ENCODE measurements around the gene CDK14.

Gene CDK14

GRCh38 chr7:91029688-91030087, 433.6 kb downstream of the CDK14 start:
- Histone ChIP-seq H3K4me1 (ENCODE audit: low read length) (no peaks in the 10 kb centered on the region), H3K27me3 (ENCODE audit: low read depth, low read length) (no peaks in the 10 kb centered on the region), H4K20me1 (ENCODE audit: insufficient read depth, low read length) (no peaks in the 10 kb centered on the region), H3K9me3 (ENCODE audit: insufficient read depth, low read length) (no peaks in the 10 kb centered on the region), H3K4me2 (ENCODE audit: low read length) (no peak overlapping the region), H3K27ac (ENCODE audit: low read length) (no peak overlapping the region), H3K4me3 (ENCODE audit: low read length) (no peak overlapping the region), H3K9ac (ENCODE audit: low read length) (no peak overlapping the region), H3K79me2 (ENCODE audit: low read length) (no peaks in the 10 kb centered on the region), H2AFZ (ENCODE audit: low read depth, low read length) (no peak overlapping the region), H3K36me3 (replicated peaks; ENCODE audit: low read depth, low read length) (no peaks in the 10 kb centered on the region)
- TF ChIP-seq EZH2phosphoT487 (IDR thresholded peaks at IDR 0.05; ENCODE audit: low read depth) = no peak
- TF ChIP-seq CTCF (IDR thresholded peaks at IDR 0.05; ENCODE audit: low read depth, low read length) = no peak

- no peaks in the 10 kb centered on the region for H3K4me1 ChIP-seq (ENCODE audit: low read length)
- no peak overlapping the region for H3K4me3 ChIP-seq (ENCODE audit: low read length)
- H3K9me3 ChIP-seq (ENCODE audit: insufficient read depth, low read length) = no peaks in the 10 kb centered on the region
- H3K4me2 ChIP-seq (ENCODE audit: low read length) = no peak overlapping the region
- H3K79me2 ChIP-seq (ENCODE audit: low read length) = no peaks in the 10 kb centered on the region
- no peaks in the 10 kb centered on the region for H3K36me3 ChIP-seq (replicated peaks; ENCODE audit: low read depth, low read length)
- TF ChIP-seq EZH2phosphoT487 (IDR thresholded peaks at IDR 0.05; ENCODE audit: low read depth) = no peak
- TF ChIP-seq CTCF (IDR thresholded peaks at IDR 0.05; ENCODE audit: low read depth, low read length) = no peak
- no peak overlapping the region for H3K9ac ChIP-seq (ENCODE audit: low read length)
- H3K27ac ChIP-seq (ENCODE audit: low read length) = no peak overlapping the region
- no peaks in the 10 kb centered on the region for H4K20me1 ChIP-seq (ENCODE audit: insufficient read depth, low read length)
- H2AFZ ChIP-seq (ENCODE audit: low read depth, low read length) = no peak overlapping the region
- H3K27me3 ChIP-seq (ENCODE audit: low read depth, low read length) = no peaks in the 10 kb centered on the region
Observed at GRCh38 chr7:91030680-91031380, 434.7 kb downstream of the CDK14 start.

GRCh38 chr7:91031757-91032156, 435.6 kb downstream of the CDK14 start:
- Histone ChIP-seq H4K20me1 (ENCODE audit: insufficient read depth, low read length) (no peaks in the 10 kb centered on the region), H3K4me3 (ENCODE audit: low read length) (no peak overlapping the region), H3K79me2 (ENCODE audit: low read length) (no peaks in the 10 kb centered on the region), H3K27ac (ENCODE audit: low read length) (no peak overlapping the region), H3K4me2 (ENCODE audit: low read length) (no peak overlapping the region), H3K9ac (ENCODE audit: low read length) (no peak overlapping the region), H3K36me3 (replicated peaks; ENCODE audit: low read depth, low read length) (no peaks in the 10 kb centered on the region), H3K9me3 (ENCODE audit: insufficient read depth, low read length) (no peaks in the 10 kb centered on the region), H2AFZ (ENCODE audit: low read depth, low read length) (no peak overlapping the region), H3K27me3 (ENCODE audit: low read depth, low read length) (no peaks in the 10 kb centered on the region), H3K4me1 (ENCODE audit: low read length) (peaks cover 6% of the 10 kb centered on the region)
- TF ChIP-seq EZH2phosphoT487 (IDR thresholded peaks at IDR 0.05; ENCODE audit: low read depth) (no peak), CTCF (IDR thresholded peaks at IDR 0.05; ENCODE audit: low read depth, low read length) (no peak)

- Histone ChIP-seq H3K27ac (ENCODE audit: low read length) (no peak overlapping the region), H4K20me1 (ENCODE audit: insufficient read depth, low read length) (no peaks in the 10 kb centered on the region), H3K36me3 (replicated peaks; ENCODE audit: low read depth, low read length) (no peaks in the 10 kb centered on the region), H3K79me2 (ENCODE audit: low read length) (no peaks in the 10 kb centered on the region), H3K4me2 (ENCODE audit: low read length) (no peak overlapping the region), H3K4me3 (ENCODE audit: low read length) (no peak overlapping the region), H3K9ac (ENCODE audit: low read length) (no peak overlapping the region), H2AFZ (ENCODE audit: low read depth, low read length) (no peak overlapping the region), H3K9me3 (ENCODE audit: insufficient read depth, low read length) (no peaks in the 10 kb centered on the region), H3K27me3 (ENCODE audit: low read depth, low read length) (no peaks in the 10 kb centered on the region), H3K4me1 (ENCODE audit: low read length) (peaks cover 7% of the 10 kb centered on the region)
- TF ChIP-seq CTCF (IDR thresholded peaks at IDR 0.05; ENCODE audit: low read depth, low read length) = no peak
- no peak for TF ChIP-seq EZH2phosphoT487 (IDR thresholded peaks at IDR 0.05; ENCODE audit: low read depth)
Observed at GRCh38 chr7:91033574-91033973, 437.5 kb downstream of the CDK14 start.

Data from OCI-LY3 (cell line).